ENCODE measurements around the gene TMC8.

DNA sequence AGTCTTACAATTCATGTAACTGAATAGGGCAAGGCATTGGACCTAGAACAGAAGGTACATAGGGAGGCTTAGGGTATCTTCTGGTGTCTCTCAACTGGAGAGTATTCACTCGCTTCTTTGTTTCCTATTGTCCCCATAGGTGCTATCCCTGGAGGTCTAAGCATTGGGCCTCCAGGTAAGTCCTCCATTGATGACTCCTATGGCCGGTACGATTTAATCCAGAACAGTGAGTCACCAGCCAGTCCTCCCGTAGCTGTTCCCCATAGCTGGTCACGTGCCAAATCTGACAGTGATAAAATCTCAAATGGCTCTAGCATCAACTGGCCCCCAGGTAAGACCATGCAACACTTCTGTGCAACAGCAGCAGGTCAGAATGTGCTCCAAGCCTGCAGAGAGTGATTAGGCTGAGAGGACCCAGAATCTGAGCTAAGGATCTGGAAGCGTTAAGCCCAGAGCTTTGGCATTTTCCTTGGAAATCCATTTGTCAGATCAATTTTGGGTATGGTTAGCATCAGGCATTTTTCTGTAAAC is 37.7 kb upstream of the TMC8 start:
- TF ChIP-seq, protein P1, sequence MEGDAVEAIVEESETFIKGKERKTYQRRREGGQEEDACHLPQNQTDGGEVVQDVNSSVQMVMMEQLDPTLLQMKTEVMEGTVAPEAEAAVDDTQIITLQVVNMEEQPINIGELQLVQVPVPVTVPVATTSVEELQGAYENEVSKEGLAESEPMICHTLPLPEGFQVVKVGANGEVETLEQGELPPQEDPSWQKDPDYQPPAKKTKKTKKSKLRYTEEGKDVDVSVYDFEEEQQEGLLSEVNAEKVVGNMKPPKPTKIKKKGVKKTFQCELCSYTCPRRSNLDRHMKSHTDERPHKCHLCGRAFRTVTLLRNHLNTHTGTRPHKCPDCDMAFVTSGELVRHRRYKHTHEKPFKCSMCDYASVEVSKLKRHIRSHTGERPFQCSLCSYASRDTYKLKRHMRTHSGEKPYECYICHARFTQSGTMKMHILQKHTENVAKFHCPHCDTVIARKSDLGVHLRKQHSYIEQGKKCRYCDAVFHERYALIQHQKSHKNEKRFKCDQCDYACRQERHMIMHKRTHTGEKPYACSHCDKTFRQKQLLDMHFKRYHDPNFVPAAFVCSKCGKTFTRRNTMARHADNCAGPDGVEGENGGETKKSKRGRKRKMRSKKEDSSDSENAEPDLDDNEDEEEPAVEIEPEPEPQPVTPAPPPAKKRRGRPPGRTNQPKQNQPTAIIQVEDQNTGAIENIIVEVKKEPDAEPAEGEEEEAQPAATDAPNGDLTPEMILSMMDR (IDR thresholded peaks at IDR 0.05) = no peak
- TF ChIP-seq POLR2A (IDR thresholded peaks at IDR 0.05) = no peak
- TF ChIP-seq EP300 (IDR thresholded peaks at IDR 0.05) = no peak

Measured in upper lobe of left lung (tissue), 4 donors.